GM12865 (cell line): ENCODE results near the gene PIK3CB.

ENCODE experiments used
- DNase-seq: peaks from one replicate; pipeline ENCODE4 v3.0.0; 2010; ENCODE audit warnings: low read depth
- H3K4me3 ChIP-seq: 2 replicates; pipeline ENCODE4 v1.5.1; 2011; ENCODE audit warnings: mild to moderate bottlenecking, low read depth, low read length, control low read depth
- TF ChIP-seq, protein P1 (sequence below): IDR thresholded peaks from 2 replicates; pipeline ENCODE4 v1.5.1; 2011; ENCODE audit warnings: low read length, control low read depth, low read depth, inconsistent platforms; ENCODE audit not compliant: insufficient read depth; ENCODE audit errors: missing control alignments

The PIK3CB gene

DNA sequence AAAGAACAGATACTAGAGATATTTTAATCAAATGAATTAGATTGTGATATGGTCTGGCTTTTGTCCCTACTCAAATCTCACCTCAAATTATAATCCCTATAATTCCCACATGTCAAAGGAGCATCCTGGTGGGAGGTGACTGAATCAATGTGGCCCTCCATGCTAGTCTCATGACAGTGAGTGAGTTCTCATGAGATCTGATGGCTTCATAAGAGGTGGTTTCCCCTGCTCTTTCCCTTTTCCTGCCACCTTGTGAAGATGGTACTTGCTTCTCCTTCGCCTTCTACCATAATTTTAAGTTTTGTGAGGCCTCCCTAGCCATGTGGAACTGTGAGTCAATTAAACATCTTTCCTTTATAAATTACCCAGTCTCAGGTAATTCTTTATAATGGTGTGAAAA is 143.4 kb downstream of the PIK3CB start:
- no peak for DNase-seq
- TF ChIP-seq, protein P1, sequence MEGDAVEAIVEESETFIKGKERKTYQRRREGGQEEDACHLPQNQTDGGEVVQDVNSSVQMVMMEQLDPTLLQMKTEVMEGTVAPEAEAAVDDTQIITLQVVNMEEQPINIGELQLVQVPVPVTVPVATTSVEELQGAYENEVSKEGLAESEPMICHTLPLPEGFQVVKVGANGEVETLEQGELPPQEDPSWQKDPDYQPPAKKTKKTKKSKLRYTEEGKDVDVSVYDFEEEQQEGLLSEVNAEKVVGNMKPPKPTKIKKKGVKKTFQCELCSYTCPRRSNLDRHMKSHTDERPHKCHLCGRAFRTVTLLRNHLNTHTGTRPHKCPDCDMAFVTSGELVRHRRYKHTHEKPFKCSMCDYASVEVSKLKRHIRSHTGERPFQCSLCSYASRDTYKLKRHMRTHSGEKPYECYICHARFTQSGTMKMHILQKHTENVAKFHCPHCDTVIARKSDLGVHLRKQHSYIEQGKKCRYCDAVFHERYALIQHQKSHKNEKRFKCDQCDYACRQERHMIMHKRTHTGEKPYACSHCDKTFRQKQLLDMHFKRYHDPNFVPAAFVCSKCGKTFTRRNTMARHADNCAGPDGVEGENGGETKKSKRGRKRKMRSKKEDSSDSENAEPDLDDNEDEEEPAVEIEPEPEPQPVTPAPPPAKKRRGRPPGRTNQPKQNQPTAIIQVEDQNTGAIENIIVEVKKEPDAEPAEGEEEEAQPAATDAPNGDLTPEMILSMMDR = no peak

DNA sequence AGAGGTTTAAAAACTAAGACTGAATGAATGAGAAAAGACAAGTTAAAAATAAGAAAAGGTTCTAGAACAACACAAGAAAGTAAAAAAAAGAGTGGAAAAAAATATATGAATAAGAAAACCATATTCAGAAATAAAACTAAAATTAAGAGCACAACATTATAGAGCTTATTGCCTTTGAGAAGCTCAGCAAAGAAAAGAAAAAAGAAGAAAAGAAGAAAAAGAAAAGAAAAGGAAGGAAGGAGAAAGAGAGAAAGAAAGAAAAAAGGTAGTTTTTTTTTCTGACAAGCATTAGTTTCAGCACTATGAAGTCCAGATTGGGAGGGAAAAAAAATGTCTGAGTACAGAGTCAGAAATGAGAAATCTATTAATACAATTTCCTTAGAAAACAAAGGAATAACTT is 144.7 kb downstream of the PIK3CB start:
- no peak overlapping the region for H3K4me3 ChIP-seq
- no peak for DNase-seq
- TF ChIP-seq, protein P1 = no peak

More for the DNA sequence above, 143.4 kb downstream of the PIK3CB start:
- H3K4me3 ChIP-seq = no peak overlapping the region

DNA sequence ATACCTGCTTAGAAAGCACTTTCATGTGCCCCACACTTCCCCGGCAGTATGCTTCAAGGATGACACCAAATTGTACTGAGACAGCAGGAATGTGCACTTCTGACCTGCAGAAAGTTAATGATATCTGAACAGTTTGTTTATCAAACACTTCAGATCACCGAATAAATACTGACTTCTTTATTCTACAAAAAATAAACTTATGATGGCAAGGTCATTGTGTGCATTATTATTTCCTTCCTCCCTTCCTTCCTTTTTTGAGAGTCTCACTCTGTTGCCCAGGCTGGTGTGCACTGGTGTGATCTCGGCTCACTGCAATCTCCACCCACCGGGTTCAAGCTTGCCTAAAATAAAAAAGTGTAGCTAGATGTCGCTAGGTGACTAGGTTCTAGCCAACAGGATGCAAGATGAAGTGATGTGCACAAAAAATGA is 145.8 kb downstream of the PIK3CB start:
- TF ChIP-seq, protein P1 = no peak
- peak; percentile 32 for DNase-seq
- H3K4me3 ChIP-seq = no peak overlapping the region

DNA sequence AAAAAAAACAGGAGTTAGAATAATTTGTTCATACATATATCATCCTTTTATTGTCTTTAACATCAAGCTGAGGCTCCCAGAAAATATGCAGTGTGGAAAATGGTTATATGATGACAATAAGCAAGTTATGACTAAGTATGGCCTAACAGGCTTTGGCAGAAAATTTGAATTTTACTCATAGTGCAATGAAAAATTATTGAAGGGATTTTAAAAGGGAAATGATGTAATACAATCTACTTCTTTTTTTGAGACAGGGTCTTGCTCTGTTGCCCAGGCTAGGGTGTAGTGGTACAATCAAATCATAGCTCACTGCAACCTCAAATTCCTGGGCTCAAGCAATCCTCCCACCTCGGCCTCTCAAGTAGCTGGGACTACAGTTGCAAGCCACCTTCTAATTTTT is 147.5 kb downstream of the PIK3CB start:
- DNase-seq = peak; percentile 10
- TF ChIP-seq, protein P1 = no peak
- no peak overlapping the region for H3K4me3 ChIP-seq

DNA sequence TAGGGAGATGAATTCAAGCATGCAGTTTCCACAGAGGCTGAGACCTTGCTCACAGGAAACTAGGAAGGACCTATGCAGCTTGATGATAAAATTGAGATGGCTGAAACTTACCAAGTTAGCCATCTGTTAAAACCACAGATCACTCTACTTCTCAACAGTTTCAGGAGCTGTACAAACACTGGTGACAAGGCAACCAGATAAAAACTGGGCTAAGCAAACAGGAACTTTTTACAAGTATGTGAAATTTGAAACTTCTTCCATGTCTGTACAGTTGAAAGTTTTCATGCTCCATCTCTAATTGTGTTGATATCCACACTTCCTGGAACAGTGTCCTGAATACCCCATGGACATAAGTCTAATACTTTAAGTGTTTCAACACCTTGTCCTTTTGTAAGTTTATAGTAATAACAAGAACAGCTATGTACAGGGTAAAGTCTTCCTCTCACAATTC is 147.9 kb downstream of the PIK3CB start:
- peak; percentile 90 for DNase-seq
- H3K4me3 ChIP-seq = no peak overlapping the region
- TF ChIP-seq, protein P1 = no peak

DNA sequence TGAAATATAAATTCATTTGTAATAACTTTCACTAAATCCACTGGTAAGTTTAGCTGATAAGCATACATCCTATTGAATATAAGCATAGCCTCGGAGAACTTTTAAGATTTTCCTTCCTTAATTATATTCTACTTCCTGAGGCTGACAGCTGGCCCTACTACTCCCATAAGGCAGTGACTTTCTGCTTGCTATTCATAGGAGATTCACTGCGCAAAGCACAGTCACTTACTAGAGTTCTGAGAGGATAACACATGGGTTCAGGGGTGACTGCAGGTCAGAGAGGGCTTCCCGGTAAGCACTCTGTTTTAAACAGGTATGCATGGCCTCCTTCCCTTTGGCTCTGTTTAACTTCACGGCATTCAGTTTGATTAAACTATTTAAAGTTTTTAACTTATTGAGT is 150.3 kb downstream of the PIK3CB start:
- no peak for DNase-seq
- H3K4me3 ChIP-seq = no peak overlapping the region
- TF ChIP-seq, protein P1 = no peak

DNA sequence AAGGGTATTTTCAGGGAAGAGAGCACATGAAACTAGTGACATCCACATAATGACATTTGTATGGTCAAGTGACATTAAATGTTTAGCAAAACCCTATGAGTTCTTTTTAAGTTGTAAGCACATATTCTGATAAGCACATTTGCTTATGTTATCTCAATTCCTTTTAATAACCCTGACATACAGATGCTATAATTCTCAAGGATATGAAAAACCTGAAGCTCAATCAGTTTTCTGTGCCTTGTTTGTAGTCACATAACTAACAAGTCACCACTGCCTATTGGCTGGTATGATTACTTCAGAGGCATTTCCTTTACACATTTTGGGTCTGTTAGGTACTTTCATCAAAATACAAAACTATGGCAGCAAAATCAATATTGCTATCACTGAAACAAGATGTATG is 152.1 kb downstream of the PIK3CB start:
- TF ChIP-seq, protein P1 = no peak
- H3K4me3 ChIP-seq = no peak overlapping the region
- DNase-seq = no peak
